Measurements from ENCODE around the gene UBE2G2. TPM values are rescaled to one million over a fixed set of nuclear protein-coding genes. Genes with fewer than 3 reads are reported as not detected.
A peak's percentile ranks its signal among the peaks of the same experiment; 100 is the strongest.

The UBE2G2 gene
- total RNA-seq, 1 experiment from 2014 or later = 117 TPM

GRCh38 chr21:44765231-44766013 lies 36.2 kb downstream of the UBE2G2 start (continued):
- TF ChIP-seq, protein P1, sequence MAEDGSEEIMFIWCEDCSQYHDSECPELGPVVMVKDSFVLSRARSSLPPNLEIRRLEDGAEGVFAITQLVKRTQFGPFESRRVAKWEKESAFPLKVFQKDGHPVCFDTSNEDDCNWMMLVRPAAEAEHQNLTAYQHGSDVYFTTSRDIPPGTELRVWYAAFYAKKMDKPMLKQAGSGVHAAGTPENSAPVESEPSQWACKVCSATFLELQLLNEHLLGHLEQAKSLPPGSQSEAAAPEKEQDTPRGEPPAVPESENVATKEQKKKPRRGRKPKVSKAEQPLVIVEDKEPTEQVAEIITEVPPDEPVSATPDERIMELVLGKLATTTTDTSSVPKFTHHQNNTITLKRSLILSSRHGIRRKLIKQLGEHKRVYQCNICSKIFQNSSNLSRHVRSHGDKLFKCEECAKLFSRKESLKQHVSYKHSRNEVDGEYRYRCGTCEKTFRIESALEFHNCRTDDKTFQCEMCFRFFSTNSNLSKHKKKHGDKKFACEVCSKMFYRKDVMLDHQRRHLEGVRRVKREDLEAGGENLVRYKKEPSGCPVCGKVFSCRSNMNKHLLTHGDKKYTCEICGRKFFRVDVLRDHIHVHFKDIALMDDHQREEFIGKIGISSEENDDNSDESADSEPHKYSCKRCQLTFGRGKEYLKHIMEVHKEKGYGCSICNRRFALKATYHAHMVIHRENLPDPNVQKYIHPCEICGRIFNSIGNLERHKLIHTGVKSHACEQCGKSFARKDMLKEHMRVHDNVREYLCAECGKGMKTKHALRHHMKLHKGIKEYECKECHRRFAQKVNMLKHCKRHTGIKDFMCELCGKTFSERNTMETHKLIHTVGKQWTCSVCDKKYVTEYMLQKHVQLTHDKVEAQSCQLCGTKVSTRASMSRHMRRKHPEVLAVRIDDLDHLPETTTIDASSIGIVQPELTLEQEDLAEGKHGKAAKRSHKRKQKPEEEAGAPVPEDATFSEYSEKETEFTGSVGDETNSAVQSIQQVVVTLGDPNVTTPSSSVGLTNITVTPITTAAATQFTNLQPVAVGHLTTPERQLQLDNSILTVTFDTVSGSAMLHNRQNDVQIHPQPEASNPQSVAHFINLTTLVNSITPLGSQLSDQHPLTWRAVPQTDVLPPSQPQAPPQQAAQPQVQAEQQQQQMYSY (CRISPR knock-in tag; IDR thresholded peaks at IDR 0.05) = peak; percentile 75
- no peak for TF ChIP-seq KAT7 (CRISPR knock-in tag; IDR thresholded peaks at IDR 0.05; ENCODE audit: borderline replicate concordance)
- no peak for TF ChIP-seq CDX4 (CRISPR knock-in tag; IDR thresholded peaks at IDR 0.05; ENCODE audit: borderline replicate concordance)
- no peak for TF ChIP-seq NFYB (CRISPR knock-in tag; conservative IDR thresholded peaks at IDR 0.05; ENCODE audit: low read depth)
- TF ChIP-seq CREM (CRISPR knock-in tag; IDR thresholded peaks at IDR 0.05) = no peak

GRCh38 chr21:44764319-44765230 lies 37.0 kb downstream of the UBE2G2 start:
- POLR2A ChIA-PET = no interaction called here
- ATAC-seq = peak; percentile 9; the same call in 1 of the 2 replicates
- no peak overlapping the region for H3K27ac Mint-ChIP-seq

DNA sequence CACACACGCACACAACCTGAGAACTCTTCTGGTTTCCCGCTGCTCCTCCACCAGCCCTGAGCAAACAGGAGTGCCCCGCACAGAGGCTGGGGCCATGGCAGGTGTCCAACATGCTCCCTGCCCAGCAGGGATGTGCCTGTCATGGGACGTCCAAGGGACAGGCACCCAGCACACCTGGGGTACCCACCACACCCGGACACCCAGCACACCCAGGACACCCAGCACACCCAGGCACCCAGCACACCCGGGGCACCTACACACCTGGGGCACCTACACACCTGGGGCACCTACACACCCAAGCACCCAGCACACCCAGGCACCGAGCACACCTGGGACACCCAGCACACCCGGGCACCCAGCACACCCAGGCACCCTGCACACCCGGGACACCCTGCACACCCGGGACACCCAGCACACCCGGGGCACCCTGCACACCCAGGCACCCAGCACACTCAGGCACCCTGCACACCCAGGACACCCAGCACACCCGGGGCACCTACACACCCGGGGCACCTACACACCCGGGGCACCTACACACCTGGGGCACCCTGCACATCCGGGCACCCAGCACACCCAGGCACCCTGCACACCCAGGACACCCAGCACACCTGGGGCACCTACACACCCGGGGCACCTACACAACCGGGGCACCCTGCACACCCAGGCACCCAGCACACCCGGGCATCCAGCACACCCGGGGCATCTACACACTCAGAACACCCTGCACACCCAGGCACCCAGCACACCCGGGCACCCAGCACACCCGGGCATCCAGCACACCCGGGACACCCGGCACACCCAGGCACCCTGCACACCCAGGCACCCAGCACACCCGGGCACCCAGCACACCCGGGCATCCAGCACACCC lies 37.9 kb downstream of the UBE2G2 start:
- H3K27ac Mint-ChIP-seq = no peak overlapping the region
- CTCF ChIA-PET = no interaction called here
- H3K36me3 Mint-ChIP-seq = no peaks in the 10 kb centered on the region
- DNase-seq (ENCODE audit: low spot score) (no peak), ATAC-seq (no peak)
- H3K27me3 Mint-ChIP-seq (ENCODE audit: low read depth) = peaks cover 4% of the 10 kb centered on the region; the same call in 1 of the 2 replicates
- H3K4me3 Mint-ChIP-seq = no peak overlapping the region
- H3K4me1 Mint-ChIP-seq = peaks cover 52% of the 10 kb centered on the region
- no peaks in the 10 kb centered on the region for H3K9me3 Mint-ChIP-seq
- POLR2A ChIA-PET = no interaction called here
- no peak for TF ChIP-seq ZNF317 (CRISPR knock-in tag; IDR thresholded peaks at IDR 0.05; ENCODE audit: borderline replicate concordance, low read depth)
- no peak for TF ChIP-seq ZNF263 (CRISPR knock-in tag; IDR thresholded peaks at IDR 0.05; ENCODE audit: low read depth)
- TF ChIP-seq TEAD1 (CRISPR knock-in tag; IDR thresholded peaks at IDR 0.05) = no peak
- TF ChIP-seq MLX (CRISPR knock-in tag; IDR thresholded peaks at IDR 0.05) = no peak
- no peak for TF ChIP-seq RORB (CRISPR knock-in tag; IDR thresholded peaks at IDR 0.05)
- no peak for TF ChIP-seq GTF2I (CRISPR knock-in tag; conservative IDR thresholded peaks at IDR 0.05)
- no peak for TF ChIP-seq ERG (CRISPR knock-in tag; IDR thresholded peaks at IDR 0.05)
- no peak for TF ChIP-seq HMGA2 (CRISPR knock-in tag; IDR thresholded peaks at IDR 0.05)
- TF ChIP-seq GRHL2 (CRISPR knock-in tag; IDR thresholded peaks at IDR 0.05; ENCODE audit: insufficient replicate concordance, severe bottlenecking) = no peak
- no peak for TF ChIP-seq ATF6 (CRISPR knock-in tag; IDR thresholded peaks at IDR 0.05)
- TF ChIP-seq FOXJ3 (CRISPR knock-in tag; IDR thresholded peaks at IDR 0.05; ENCODE audit: borderline replicate concordance) = no peak

More at GRCh38 chr21:44764319-44765230, 37.0 kb downstream of the UBE2G2 start:
- CTCF ChIA-PET = interaction anchor here (0.5 to 1.6 kb wide), 5 partner anchors 22 to 431 kb away, joined by 3 to 8 read pairs (median 3); no protein-coding TSS in a partner anchor
- H3K9me3 Mint-ChIP-seq = no peaks in the 10 kb centered on the region
- peaks cover 1% of the 10 kb centered on the region; the same call in 1 of the 2 replicates for H3K36me3 Mint-ChIP-seq
- peaks cover 4% of the 10 kb centered on the region; the same call in 1 of the 2 replicates for H3K27me3 Mint-ChIP-seq (ENCODE audit: low read depth)
- no peak for DNase-seq (ENCODE audit: low spot score)
- peaks cover 59% of the 10 kb centered on the region for H3K4me1 Mint-ChIP-seq
- H3K4me3 Mint-ChIP-seq = no peak overlapping the region
- TF ChIP-seq EMX1 (CRISPR knock-in tag; IDR thresholded peaks at IDR 0.05) (no peak), JAZF1 (CRISPR knock-in tag; IDR thresholded peaks at IDR 0.05) (no peak)
- TF ChIP-seq, protein P2, sequence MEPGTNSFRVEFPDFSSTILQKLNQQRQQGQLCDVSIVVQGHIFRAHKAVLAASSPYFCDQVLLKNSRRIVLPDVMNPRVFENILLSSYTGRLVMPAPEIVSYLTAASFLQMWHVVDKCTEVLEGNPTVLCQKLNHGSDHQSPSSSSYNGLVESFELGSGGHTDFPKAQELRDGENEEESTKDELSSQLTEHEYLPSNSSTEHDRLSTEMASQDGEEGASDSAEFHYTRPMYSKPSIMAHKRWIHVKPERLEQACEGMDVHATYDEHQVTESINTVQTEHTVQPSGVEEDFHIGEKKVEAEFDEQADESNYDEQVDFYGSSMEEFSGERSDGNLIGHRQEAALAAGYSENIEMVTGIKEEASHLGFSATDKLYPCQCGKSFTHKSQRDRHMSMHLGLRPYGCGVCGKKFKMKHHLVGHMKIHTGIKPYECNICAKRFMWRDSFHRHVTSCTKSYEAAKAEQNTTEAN (CRISPR knock-in tag; IDR thresholded peaks at IDR 0.05) = no peak
